ENCODE results near the gene CNOT9. TPM values are rescaled to one million over a fixed set of nuclear protein-coding genes. Genes with fewer than 3 reads are reported as not detected.

CNOT9 gene
- total and polyA plus RNA-seq, 10 of the 15 experiments (the other 5 are each of a cell fraction or from before 2014, with no cell fraction given): 51.0 to 172 (median 98.2) TPM

DNA sequence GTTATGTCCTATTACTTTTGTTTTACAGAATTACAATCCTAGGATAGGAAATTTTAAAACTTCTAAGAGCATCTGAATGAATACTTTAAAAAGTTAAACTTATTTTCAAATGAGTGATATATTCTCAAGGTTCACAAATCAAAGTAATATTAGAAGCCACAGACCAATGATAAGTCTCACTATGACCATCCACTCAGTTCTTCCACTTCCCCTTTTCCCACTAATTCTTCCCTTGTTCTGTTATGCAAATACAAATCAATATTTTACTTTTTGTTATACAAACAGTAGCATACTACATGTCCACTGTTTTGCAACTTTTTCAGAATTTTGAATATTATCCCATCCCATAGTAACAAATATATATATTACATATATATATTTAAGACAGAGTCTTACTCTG is 20.7 kb upstream of the CNOT9 start (continued):
- TF ChIP-seq, protein P1, sequence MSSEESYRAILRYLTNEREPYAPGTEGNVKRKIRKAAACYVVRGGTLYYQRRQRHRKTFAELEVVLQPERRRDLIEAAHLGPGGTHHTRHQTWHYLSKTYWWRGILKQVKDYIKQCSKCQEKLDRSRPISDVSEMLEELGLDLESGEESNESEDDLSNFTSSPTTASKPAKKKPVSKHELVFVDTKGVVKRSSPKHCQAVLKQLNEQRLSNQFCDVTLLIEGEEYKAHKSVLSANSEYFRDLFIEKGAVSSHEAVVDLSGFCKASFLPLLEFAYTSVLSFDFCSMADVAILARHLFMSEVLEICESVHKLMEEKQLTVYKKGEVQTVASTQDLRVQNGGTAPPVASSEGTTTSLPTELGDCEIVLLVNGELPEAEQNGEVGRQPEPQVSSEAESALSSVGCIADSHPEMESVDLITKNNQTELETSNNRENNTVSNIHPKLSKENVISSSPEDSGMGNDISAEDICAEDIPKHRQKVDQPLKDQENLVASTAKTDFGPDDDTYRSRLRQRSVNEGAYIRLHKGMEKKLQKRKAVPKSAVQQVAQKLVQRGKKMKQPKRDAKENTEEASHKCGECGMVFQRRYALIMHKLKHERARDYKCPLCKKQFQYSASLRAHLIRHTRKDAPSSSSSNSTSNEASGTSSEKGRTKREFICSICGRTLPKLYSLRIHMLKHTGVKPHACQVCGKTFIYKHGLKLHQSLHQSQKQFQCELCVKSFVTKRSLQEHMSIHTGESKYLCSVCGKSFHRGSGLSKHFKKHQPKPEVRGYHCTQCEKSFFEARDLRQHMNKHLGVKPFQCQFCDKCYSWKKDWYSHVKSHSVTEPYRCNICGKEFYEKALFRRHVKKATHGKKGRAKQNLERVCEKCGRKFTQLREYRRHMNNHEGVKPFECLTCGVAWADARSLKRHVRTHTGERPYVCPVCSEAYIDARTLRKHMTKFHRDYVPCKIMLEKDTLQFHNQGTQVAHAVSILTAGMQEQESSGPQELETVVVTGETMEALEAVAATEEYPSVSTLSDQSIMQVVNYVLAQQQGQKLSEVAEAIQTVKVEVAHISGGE (CRISPR knock-in tag; IDR thresholded peaks at IDR 0.05): no peak
- TF ChIP-seq YY1 (IDR thresholded peaks at IDR 0.05; ENCODE audit: low read depth, low read length) (no peak), BCL11A (IDR thresholded peaks at IDR 0.05; ENCODE audit: low read depth, low read length) (peak; percentile 51; the same call in 1 of the 2 replicates), SIN3A (IDR thresholded peaks at IDR 0.05; ENCODE audit: low read depth, low read length) (no peak), TCF12 (IDR thresholded peaks at IDR 0.05; ENCODE audit: low read depth, low read length) (no peak), DPF2 (IDR thresholded peaks at IDR 0.05) (peak; percentile 43; the same call in 1 of the 2 replicates), TAF1 (IDR thresholded peaks at IDR 0.05; ENCODE audit: borderline replicate concordance, low read depth, low read length) (no peak), SUZ12 (IDR thresholded peaks at IDR 0.05; ENCODE audit: unreplicated experiment) (no peak), NRF1 (conservative IDR thresholded peaks at IDR 0.05; ENCODE audit: low read depth, low read length) (no peak), YBX1 (IDR thresholded peaks at IDR 0.05) (no peak), ESRRA (IDR thresholded peaks at IDR 0.05; ENCODE audit: low read length) (no peak), EGR1 (IDR thresholded peaks at IDR 0.05; ENCODE audit: borderline replicate concordance in 1 of 2, low read depth in 2 of 2, low read length in 2 of 2) (no peak), BMI1 (IDR thresholded peaks at IDR 0.05; ENCODE audit: borderline replicate concordance) (no peak), WRNIP1 (IDR thresholded peaks at IDR 0.05; ENCODE audit: borderline replicate concordance, low read depth, low read length) (no peak), EED (IDR thresholded peaks at IDR 0.05; ENCODE audit: low read depth) (no peak), SUPT20H (IDR thresholded peaks at IDR 0.05; ENCODE audit: borderline replicate concordance, control insufficient read depth, low read depth, low read length) (no peak), IKZF1 (conservative IDR thresholded peaks at IDR 0.05) (0 out of 2 replicates have a peak, but pooled peaks have one; percentile 23), NR2F1 (conservative IDR thresholded peaks at IDR 0.05) (no peak), SMAD5 (IDR thresholded peaks at IDR 0.05; ENCODE audit: low read depth) (no peak), ETV6 (conservative IDR thresholded peaks at IDR 0.05 in 1 of 2, IDR thresholded peaks at IDR 0.05 in 1 of 2; ENCODE audit: borderline replicate concordance in 1 of 2, low read depth in 1 of 2) (no peak), LARP7 (IDR thresholded peaks at IDR 0.05) (no peak)
- TF ChIP-seq, protein P2, sequence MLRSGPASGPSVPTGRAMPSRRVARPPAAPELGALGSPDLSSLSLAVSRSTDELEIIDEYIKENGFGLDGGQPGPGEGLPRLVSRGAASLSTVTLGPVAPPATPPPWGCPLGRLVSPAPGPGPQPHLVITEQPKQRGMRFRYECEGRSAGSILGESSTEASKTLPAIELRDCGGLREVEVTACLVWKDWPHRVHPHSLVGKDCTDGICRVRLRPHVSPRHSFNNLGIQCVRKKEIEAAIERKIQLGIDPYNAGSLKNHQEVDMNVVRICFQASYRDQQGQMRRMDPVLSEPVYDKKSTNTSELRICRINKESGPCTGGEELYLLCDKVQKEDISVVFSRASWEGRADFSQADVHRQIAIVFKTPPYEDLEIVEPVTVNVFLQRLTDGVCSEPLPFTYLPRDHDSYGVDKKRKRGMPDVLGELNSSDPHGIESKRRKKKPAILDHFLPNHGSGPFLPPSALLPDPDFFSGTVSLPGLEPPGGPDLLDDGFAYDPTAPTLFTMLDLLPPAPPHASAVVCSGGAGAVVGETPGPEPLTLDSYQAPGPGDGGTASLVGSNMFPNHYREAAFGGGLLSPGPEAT (IDR thresholded peaks at IDR 0.05; ENCODE audit: low read depth): 0 out of 2 replicates have a peak, but pooled peaks have one; percentile 19
- TF ChIP-seq, protein P3, sequence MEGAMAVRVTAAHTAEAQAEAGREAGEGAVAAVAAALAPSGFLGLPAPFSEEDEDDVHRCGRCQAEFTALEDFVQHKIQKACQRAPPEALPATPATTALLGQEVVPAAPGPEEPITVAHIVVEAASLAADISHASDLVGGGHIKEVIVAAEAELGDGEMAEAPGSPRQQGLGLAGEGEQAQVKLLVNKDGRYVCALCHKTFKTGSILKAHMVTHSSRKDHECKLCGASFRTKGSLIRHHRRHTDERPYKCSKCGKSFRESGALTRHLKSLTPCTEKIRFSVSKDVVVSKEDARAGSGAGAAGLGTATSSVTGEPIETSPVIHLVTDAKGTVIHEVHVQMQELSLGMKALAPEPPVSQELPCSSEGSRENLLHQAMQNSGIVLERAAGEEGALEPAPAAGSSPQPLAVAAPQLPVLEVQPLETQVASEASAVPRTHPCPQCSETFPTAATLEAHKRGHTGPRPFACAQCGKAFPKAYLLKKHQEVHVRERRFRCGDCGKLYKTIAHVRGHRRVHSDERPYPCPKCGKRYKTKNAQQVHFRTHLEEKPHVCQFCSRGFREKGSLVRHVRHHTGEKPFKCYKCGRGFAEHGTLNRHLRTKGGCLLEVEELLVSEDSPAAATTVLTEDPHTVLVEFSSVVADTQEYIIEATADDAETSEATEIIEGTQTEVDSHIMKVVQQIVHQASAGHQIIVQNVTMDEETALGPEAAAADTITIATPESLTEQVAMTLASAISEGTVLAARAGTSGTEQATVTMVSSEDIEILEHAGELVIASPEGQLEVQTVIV (IDR thresholded peaks at IDR 0.05; ENCODE audit: borderline replicate concordance, partially characterized antibody): no peak
- TF ChIP-seq, protein P4, sequence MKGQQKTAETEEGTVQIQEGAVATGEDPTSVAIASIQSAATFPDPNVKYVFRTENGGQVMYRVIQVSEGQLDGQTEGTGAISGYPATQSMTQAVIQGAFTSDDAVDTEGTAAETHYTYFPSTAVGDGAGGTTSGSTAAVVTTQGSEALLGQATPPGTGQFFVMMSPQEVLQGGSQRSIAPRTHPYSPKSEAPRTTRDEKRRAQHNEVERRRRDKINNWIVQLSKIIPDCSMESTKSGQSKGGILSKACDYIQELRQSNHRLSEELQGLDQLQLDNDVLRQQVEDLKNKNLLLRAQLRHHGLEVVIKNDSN (IDR thresholded peaks at IDR 0.05; ENCODE audit: borderline replicate concordance, extremely low read length, insufficient read depth, low read depth, low read length): no peak

All from GM12878 (cell line).